Measurements from ENCODE around the gene UBQLN4.

The UBQLN4 gene

DNA sequence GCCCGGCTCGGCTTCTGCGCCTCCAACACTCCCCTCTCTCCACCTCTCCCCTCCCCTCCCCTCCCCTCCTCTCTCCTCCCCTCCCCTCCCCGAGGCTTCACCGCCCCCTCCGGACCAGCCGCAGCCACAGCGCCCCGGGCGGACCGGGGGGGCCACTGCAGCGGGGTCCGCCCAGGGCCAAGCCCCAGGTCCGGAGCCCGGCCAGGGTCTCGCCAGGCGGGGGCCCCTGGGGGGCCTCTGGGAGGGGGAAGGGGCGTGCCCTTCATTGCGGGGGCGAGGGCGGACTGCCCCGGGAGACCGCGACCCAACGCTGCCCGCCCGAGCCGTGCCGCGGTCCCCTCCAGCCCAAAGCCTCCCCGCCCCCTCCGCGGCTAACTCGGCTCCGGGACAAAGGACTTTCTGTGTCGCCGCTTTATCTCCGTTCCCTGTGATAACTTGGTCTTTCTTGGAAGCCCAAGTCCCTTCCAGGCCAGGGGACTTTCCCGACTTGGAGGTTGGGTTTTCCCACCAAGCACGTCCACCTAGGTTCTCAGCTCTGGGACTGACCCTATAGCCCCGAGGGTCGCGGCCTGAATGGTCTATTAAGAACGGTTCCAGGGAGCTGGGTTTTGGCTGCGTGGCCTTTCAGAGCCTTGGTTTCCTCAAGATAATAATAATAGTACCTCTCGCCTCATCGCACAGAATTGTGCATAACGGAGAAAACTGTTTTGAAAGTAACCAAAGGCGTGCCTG, at the start of gene UBQLN4:
Gene UBQLN4 (minus strand): TSS at position 31 of the 732 bp plus-strand sequence. CDS start 97 bp downstream, outside the sequence.
- peak; percentile 95 for DNase-seq

DNA sequence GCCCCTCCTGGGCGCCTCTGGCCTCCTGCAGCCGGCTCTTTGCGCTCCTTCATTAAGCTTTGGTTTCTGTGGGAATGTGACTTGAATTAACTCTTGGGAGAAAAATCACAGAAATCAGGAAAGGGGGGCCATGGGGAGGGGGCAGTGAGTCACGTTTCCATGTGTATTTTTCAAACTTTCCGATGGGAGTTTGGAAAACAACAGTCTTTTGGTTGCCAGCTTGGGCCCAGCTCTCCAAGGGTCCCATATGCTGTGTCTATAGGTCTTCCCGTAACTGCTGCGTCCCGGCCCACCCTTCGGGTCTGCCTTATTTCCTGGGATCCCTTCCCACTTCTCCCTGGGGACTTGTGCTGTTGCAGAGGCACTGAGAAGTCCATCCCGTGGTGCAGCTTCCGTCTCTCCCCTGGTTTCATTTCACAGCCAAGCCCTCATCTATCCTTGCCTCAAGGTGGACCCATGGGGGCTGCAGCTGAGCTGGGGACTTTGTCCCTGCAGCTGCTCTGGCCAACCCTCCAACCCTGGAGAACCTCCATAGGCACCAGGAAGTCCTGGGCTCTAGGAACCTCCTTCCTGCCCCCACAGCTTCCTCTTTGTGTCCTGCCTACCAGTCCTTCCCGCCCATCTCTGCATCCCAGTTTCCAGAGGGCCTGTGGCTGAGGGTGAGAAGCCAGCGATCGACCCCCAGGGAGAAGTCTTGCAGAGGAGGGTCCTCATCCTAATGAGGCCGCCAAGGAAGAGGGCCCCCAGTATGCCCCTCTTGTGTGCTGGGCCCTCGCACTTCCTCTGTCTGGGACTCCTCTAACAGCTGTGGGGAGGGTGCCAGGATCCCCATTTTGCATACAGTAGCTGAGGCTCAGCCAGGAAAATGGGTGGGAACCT, 49.3 kb upstream of the UBQLN4 start:
- peak; percentile 40 for DNase-seq

- no peak for DNase-seq
Measured at GRCh38 chr1:156101880-156102279, 48.3 kb upstream of the UBQLN4 start.

DNA sequence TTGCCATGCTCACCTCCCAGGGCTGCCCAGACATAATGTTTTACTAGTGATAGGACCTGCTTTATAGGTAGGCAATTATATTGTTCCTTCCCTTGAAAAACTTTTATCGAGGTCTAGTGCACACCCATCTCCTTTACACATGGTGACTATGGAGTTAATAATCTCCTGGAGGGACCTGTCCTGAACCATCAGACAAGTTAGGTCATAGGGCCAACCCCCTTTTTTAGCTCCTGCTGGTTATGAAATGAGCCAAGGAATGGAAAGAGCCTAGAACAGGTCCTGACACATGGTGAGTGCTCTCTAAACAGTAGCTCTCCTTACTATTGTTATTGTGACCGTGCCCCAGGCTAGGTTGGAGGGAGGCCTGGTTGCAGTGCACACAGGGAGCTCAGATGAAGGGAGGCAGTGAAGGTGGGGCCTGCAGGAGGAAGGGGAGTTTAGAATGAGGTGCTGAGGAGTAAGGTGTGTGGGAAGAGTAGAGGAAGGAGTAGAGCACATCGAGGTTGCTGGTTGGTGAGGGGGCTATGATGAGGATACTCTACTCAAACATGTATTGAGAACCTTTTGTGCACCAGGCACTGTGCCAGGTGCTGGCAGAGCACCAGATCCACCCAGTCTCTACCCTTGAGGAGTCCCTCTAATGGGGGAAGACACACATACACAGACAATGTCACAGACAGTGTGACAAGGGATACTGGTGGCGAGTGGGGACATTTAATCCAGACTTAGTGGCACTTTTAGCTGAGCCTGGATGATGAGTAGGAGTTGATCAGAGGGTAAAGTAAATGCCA, 46.8 kb upstream of the UBQLN4 start:
- DNase-seq, result peak; percentile 60

DNA sequence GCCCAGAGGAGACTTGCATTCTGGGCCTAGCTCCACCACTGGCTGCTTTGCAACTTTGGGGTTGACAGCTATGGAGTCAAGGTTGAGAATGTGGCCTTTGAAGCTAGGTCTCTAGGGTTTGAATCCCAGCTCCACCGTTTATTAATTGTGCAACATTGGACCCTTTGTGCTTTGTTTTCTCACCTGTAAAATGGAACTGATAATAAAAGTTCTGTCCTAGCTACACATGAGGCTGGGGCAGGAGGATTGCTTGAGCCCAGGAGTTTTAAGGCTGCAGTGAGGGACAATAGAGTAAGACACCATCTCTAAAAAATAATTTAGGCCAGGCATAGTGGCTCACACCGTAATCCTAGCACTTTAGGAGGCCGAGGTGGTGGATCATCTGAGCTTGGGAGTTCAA, 45.7 kb upstream of the UBQLN4 start:
- DNase-seq, result no peak

GRCh38 chr1:156098784-156099183, 45.2 kb upstream of the UBQLN4 start:
- DNase-seq, result no peak

GRCh38 chr1:156097499-156098178, 44.0 kb upstream of the UBQLN4 start:
- DNase-seq, result no peak

GRCh38 chr1:156096640-156097391, 43.2 kb upstream of the UBQLN4 start:
- peak; percentile 93 for DNase-seq

GRCh38 chr1:156095906-156096508, 42.4 kb upstream of the UBQLN4 start:
- no peak for DNase-seq

- DNase-seq, result no peak
Measured at GRCh38 chr1:156091610-156092009, 38.0 kb upstream of the UBQLN4 start.

GRCh38 chr1:156090840-156091188, 37.2 kb upstream of the UBQLN4 start:
- DNase-seq, result peak; percentile 92

GRCh38 chr1:156090138-156090839, 36.7 kb upstream of the UBQLN4 start:
- DNase-seq, result no peak

DNA sequence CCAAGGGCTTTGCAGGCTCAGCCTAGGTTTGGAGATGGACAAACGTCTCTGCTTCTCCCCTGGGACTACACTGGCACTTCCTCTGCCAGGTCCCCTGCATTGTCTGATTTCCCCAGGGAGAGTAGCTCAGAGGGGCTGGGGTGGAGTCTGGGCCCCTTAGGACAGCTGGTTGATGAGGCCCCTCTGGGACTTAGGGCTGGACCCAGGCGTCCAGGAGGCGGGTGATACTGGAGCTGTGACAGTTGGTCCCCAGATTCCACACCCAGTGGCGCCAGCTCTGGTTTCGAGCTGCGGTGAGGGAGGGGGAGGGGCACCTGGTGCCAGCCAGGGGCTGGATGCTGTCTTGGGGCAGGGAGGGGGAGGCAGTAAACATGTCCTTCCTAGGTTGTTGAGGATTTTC, 36.1 kb upstream of the UBQLN4 start:
- peak; percentile 49 for DNase-seq

- no peak for DNase-seq
Measured at GRCh38 chr1:156086256-156086662, 32.7 kb upstream of the UBQLN4 start.

DNA sequence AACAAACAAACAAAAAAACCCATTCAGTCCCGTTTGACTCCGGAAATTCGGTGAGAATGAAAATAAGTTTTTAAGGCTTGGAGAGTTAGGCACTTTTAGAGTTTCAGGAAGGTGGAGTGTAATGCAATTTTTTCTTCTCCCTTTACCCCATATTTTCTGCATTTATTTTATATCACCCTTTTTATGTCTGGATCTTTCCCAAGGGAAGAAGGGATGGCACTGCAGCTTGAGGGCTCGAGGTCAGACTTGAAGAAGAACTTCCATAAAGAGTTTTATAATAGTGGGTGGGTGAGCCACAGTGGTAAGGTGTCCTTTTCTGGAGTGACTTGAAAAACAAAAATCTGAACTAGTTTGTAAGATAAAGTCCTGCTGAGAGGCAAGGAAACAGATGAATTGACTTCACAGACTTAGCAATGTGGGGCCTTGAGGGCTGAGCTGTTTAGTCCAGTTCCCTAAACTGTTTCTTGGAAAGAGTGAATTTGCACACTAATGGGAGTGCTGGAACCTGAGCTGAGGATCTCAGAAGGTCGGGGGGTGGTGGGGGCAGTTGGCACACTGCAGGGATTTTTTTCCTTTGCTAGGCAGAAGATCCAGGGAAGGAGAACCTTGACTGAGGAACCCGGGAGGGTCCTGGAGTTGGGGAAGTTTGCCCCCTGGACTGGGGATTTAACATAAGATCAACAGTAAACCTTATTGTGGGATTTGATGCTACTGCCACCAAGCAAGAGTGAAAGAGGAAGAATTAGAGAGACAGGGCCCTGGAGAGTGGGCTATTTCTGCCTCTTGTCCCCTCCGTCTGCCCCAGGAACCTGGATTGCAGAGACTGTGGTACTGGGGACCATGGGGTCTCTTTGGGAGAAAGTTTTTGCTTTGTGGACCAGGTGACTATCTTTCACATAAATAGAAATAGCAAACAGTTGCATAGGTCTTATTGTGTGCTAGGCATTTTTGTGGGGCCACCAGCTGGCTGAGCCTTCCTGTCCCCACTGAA, 30.5 kb upstream of the UBQLN4 start:
- no peak for DNase-seq

DNA sequence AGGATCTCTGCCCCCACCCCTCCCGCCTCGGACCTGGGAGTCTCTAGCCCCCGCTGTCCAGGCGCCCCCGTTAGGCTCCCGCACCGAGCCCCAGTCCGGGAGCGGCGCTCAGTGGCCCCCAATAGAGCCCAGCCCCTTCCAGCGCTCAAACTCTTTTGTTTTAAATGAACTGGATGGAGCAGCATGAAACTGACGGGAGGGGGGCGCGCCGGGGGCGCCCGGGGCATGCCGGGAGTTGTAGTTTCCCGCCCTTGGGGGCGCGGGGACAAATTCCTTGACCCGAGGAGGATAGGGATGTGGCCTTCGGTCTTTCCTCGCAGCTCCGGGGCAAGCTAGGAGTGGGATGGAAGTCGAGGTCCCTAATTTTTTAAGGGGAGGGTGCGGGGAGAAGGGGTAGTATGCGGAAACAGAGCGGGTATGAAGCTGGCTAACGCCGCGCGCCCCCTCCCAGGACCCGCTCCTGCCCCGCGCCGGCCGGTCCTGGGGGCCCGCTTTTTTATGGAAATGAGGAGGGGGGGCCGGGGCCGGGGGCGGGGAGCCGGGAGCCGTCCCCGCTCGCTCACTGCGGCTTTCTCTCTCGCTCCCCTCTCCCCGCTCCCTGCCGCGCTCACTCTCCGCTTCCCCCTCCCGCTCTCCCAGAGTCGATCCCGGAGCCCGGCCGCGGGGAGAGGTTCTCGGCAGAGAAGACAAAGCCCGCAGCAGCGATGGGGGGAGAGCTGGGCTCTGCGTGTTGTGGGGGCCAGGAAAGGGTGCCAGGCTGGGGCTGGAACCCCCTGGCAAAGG, 28.9 kb upstream of the UBQLN4 start, which contains the start of gene MEX3A:
Gene MEX3A (minus strand): TSS at position 157 of the 783 bp plus-strand sequence. CDS start 467 bp downstream, outside the sequence.
- DNase-seq, result peak; percentile 87

GRCh38 chr1:156081917-156082308, 28.3 kb upstream of the UBQLN4 start:
- DNase-seq, result no peak

DNA sequence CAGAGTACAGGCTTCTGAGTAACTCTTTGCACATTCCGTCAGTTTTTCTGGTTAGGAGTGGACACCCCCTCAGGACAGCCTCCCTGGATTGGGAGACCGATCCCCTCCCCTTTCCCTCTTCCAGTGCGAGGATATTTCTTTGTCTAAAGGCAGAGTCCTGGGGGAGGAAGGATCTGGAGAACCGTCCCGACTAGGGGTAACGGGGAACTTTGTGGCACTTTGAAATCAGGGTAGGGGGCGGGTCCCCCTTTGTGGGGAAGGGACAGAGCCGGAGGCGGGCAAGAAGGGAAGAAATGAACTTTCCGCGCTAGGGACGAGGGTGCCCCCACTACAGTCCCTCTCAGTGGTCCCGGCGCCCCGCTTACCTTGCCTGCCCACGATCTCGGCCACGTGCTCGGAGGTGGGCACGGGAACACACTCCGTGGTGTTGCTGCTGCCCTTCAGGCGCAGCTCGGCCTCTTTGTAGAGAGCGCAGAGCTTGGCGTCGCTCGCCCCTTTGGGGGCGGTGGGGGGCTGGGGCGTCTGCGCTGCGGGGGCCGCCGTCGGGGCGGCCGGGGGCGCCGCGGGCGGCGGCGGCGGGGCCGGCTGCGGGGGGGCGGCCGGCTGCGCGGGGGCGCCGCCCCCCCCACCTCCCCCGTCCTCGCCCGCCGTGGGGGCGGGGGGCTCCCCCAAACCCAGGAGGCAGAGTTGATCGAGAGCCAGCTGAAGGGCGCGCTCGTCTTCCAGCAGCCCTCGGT, 27.8 kb upstream of the UBQLN4 start:
- peak; percentile 38 for DNase-seq
